ENCODE data around the gene SIL1. TPM values are rescaled to one million over a fixed set of nuclear protein-coding genes. Genes with fewer than 3 reads are reported as not detected.

SIL1 gene
- total RNA-seq, 3 donors from 2014 or later (not counting 1 experiment from before 2014, with no cell fraction given), result 16.9 to 22.5 (median 22.4) TPM

DNA sequence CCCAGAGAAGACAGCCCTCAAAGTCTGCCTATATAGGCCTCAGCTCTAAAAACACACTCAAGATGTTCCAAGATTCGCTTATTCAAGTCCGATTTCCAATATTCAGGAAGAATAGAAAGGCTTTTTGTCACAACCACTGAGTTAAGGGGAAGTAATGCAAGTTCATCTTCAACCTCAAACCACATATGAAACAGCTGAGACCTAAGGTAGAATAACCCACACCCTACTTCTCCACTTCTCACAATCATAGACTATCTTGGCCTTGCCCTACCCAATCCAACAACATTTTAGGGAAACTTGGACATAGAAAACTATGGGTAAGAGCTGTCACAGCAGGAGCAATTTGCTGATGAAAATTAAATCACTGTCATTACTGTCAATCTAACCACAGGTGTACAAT is 171.0 kb downstream of the SIL1 start:
- Mint-ChIP-seq H3K4me1 (peaks cover 4 to 14% of the 10 kb centered on the region in 2 donors), H3K4me3 (no peak overlapping the region), H3K27ac (no peak overlapping the region), H3K36me3 (no peaks in the 10 kb centered on the region), H3K27me3 (ENCODE audit: low read depth in 2 of 2) (no peaks in the 10 kb centered on the region), H3K9me3 (no peaks in the 10 kb centered on the region)
- Histone ChIP-seq H3K4me3 (ENCODE audit: low read length) (no peak overlapping the region), H3K36me3 (ENCODE audit: control insufficient read depth, insufficient read depth, low read length) (no peaks in the 10 kb centered on the region), H3K27ac (ENCODE audit: low read length) (no peak overlapping the region), H3K27me3 (ENCODE audit: control insufficient read depth, insufficient read depth, low read length) (no peaks in the 10 kb centered on the region), H3K4me1 (ENCODE audit: control insufficient read depth, insufficient read depth, low read length) (no peaks in the 10 kb centered on the region), H3K9me3 (ENCODE audit: control insufficient read depth, insufficient read depth, low read length) (no peaks in the 10 kb centered on the region)
- TF ChIP-seq, protein P1, sequence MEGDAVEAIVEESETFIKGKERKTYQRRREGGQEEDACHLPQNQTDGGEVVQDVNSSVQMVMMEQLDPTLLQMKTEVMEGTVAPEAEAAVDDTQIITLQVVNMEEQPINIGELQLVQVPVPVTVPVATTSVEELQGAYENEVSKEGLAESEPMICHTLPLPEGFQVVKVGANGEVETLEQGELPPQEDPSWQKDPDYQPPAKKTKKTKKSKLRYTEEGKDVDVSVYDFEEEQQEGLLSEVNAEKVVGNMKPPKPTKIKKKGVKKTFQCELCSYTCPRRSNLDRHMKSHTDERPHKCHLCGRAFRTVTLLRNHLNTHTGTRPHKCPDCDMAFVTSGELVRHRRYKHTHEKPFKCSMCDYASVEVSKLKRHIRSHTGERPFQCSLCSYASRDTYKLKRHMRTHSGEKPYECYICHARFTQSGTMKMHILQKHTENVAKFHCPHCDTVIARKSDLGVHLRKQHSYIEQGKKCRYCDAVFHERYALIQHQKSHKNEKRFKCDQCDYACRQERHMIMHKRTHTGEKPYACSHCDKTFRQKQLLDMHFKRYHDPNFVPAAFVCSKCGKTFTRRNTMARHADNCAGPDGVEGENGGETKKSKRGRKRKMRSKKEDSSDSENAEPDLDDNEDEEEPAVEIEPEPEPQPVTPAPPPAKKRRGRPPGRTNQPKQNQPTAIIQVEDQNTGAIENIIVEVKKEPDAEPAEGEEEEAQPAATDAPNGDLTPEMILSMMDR (IDR thresholded peaks at IDR 0.05), result no peak
- WGBS (ENCODE audit: insufficient coverage), result 60% methylated on average over 2 of the region's 2 CpGs
- ATAC-seq (no peak), DNase-seq (no peak)
- intact Hi-C loops (cut with micrococcal nuclease), result no loop called here

DNA sequence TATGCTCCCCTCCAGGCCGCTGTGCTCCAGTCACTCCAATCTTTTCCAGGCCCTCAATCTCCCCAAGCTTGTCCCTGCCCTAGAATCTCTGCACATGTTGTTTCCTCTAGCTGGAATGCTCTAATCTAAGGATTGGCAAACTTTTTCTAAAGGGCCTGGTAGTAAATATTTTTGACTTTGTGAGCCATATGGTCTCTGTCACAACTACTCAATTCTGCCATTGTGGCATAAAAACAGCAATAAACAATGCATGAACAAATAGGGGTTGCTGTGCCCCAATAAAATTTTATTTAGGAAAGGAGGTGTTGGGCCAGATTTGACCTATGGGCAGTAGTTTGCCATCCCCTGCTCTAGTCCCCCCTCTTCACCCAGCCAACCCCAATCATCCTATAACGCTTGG is 172.5 kb downstream of the SIL1 start:
- intact Hi-C loops (cut with micrococcal nuclease), result no loop called here
- Mint-ChIP-seq H3K36me3 (no peaks in the 10 kb centered on the region), H3K4me3 (no peak overlapping the region), H3K4me1 (peaks cover 4 to 14% of the 10 kb centered on the region in 2 donors), H3K9me3 (no peaks in the 10 kb centered on the region), H3K27ac (no peak overlapping the region), H3K27me3 (ENCODE audit: low read depth in 2 of 2) (no peaks in the 10 kb centered on the region)
- Histone ChIP-seq H3K27me3 (ENCODE audit: control insufficient read depth, insufficient read depth, low read length) (no peaks in the 10 kb centered on the region), H3K9me3 (ENCODE audit: control insufficient read depth, insufficient read depth, low read length) (no peaks in the 10 kb centered on the region), H3K4me3 (ENCODE audit: low read length) (no peak overlapping the region), H3K4me1 (ENCODE audit: control insufficient read depth, insufficient read depth, low read length) (no peaks in the 10 kb centered on the region), H3K36me3 (ENCODE audit: control insufficient read depth, insufficient read depth, low read length) (no peaks in the 10 kb centered on the region), H3K27ac (ENCODE audit: low read length) (no peak overlapping the region)
- no peak for ATAC-seq
- TF ChIP-seq, protein P1 (IDR thresholded peaks at IDR 0.05), result no peak
- no peak for DNase-seq
- 100% methylated on average over 2 of the region's 2 CpGs for WGBS (ENCODE audit: insufficient coverage)

DNA sequence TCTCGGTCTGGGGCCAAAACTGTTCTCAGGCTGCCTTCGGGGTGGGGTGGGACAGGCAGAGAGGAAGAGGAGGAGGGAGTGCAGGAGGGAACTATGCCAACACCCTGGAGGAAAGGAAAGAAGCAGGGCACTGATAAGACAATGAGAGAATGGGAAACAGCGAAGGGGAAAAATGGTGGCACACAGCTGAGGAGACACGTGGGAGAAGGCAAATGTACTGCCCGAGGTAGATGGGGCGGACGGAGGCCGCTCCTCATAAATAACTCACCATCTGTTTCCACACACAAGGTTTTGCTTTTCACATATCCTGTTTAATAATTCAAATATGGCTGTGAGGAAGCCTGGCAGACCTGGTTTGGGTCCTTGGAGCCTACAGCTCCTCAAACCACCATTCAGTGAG is 174.9 kb downstream of the SIL1 start:
- Histone ChIP-seq H3K36me3 (ENCODE audit: control insufficient read depth, insufficient read depth, low read length) (peaks cover 1% of the 10 kb centered on the region), H3K4me1 (ENCODE audit: control insufficient read depth, insufficient read depth, low read length) (no peaks in the 10 kb centered on the region), H3K9me3 (ENCODE audit: control insufficient read depth, insufficient read depth, low read length) (no peaks in the 10 kb centered on the region), H3K27ac (ENCODE audit: low read length) (no peak overlapping the region), H3K4me3 (ENCODE audit: low read length) (no peak overlapping the region), H3K27me3 (ENCODE audit: control insufficient read depth, insufficient read depth, low read length) (no peaks in the 10 kb centered on the region)
- DNase-seq (no peak), ATAC-seq (no peak)
- 65% methylated on average over 8 of the region's 8 CpGs for WGBS (ENCODE audit: insufficient coverage)
- TF ChIP-seq, protein P1 (IDR thresholded peaks at IDR 0.05), result no peak
- Mint-ChIP-seq H3K4me1 (peaks cover 4 to 14% of the 10 kb centered on the region in 2 donors), H3K36me3 (no peaks in the 10 kb centered on the region), H3K27ac (no peak overlapping the region), H3K27me3 (ENCODE audit: low read depth in 2 of 2) (no peaks in the 10 kb centered on the region), H3K9me3 (no peaks in the 10 kb centered on the region), H3K4me3 (no peak overlapping the region)
- intact Hi-C loops (cut with micrococcal nuclease), result no loop called here

DNA sequence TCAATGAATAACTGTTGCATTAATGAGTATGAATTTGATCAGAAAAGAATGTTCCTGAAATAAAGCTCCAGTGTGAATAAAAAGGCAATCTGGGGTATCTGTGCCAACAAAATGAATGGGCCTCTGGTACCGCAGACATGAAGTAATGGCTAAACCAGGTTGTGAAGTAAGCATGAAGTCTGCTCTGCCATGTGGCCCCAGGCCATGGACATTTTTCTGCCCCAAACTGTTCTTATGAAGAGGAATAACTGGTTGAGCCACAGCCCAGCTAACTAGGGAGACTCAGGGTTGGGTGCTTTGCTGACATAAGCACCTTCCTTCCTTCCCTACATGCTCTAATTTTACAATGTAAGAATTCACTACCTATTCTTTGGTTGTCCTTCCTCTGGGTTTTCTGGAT is 175.6 kb downstream of the SIL1 start:
- H3K27me3 ChIP-seq (ENCODE audit: control insufficient read depth, insufficient read depth, low read length), result no peaks in the 10 kb centered on the region
- Mint-ChIP-seq H3K36me3 (no peaks in the 10 kb centered on the region), H3K27ac (no peak overlapping the region), H3K9me3 (no peaks in the 10 kb centered on the region), H3K27me3 (ENCODE audit: low read depth in 2 of 2) (no peaks in the 10 kb centered on the region), H3K4me1 (peaks cover 0 to 9% of the 10 kb centered on the region in 2 donors), H3K4me3 (no peak overlapping the region)
- no peak overlapping the region for H3K27ac ChIP-seq (ENCODE audit: low read length)
- peaks cover 1% of the 10 kb centered on the region for H3K36me3 ChIP-seq (ENCODE audit: control insufficient read depth, insufficient read depth, low read length)
- 96% methylated on average over 1 of the region's 1 CpG for WGBS (ENCODE audit: insufficient coverage)
- no peaks in the 10 kb centered on the region for H3K9me3 ChIP-seq (ENCODE audit: control insufficient read depth, insufficient read depth, low read length)
- intact Hi-C loops (cut with micrococcal nuclease), result no loop called here
- H3K4me1 ChIP-seq (ENCODE audit: control insufficient read depth, insufficient read depth, low read length), result no peaks in the 10 kb centered on the region
- H3K4me3 ChIP-seq (ENCODE audit: low read length), result no peak overlapping the region
- ATAC-seq (no peak), DNase-seq (no peak)
- TF ChIP-seq, protein P1 (IDR thresholded peaks at IDR 0.05), result no peak

All from natural killer cell (primary cell).